K562 (cell line): Measurements from ENCODE around the gene CD34. TPM values are rescaled to one million over a fixed set of nuclear protein-coding genes. Genes with fewer than 3 reads are reported as not detected.
A peak's percentile ranks its signal among the peaks of the same experiment; 100 is the strongest.

Experiments
- ARHGAP35 ChIP-seq: fragments of 450-650 bp; IDR thresholded peaks from 2 replicates; pipeline ENCODE4 v1.6.1; 2018; ENCODE audit not compliant: partially characterized antibody
- ESRRA ChIP-seq: fragments of 450-650 bp; IDR thresholded peaks from 2 replicates; pipeline ENCODE4 v1.6.1; 2014; ENCODE audit warnings: low read depth, mild to moderate bottlenecking, moderate library complexity, borderline replicate concordance
- ID3 ChIP-seq, 2 experiments: fragments of 250-450 bp in 1 of 2; fragments of 450-650 bp in 1 of 2; sonication (Bioruptor Pico) in 1 of 2; IDR thresholded peaks; 2 replicates each; pipeline versions ENCODE4 v1.6.1 to v1.8.0; 2016 to 2021; ENCODE audit warnings: mild to moderate bottlenecking in 2 of 2, moderate library complexity in 2 of 2, missing compliant biosample characterization in 1 of 2, missing genetic modification characterization in 1 of 2
- NEUROD1 ChIP-seq: fragments of 150-350 bp; IDR thresholded peaks from 2 replicates; pipeline ENCODE4 v1.6.1; 2014; ENCODE audit warnings: borderline replicate concordance, low read length, low read depth; ENCODE audit not compliant: partially characterized antibody
- NFIC ChIP-seq: fragments of 450-650 bp; IDR thresholded peaks from 2 replicates; pipeline ENCODE4 v1.6.1; 2017; ENCODE audit warnings: mild to moderate bottlenecking, inconsistent platforms
- NFYB ChIP-seq: IDR thresholded peaks from 2 replicates; pipeline ENCODE4 v1.6.1; 2011; ENCODE audit warnings: mild to moderate bottlenecking, moderate library complexity; ENCODE audit not compliant: insufficient read length; ENCODE audit errors: extremely low read depth
- NRF1 ChIP-seq, 2 experiments: fragments of 450-650 bp; IDR thresholded peaks in 1 of 2; conservative IDR thresholded peaks in 1 of 2; 2 replicates each; pipeline ENCODE4 v1.6.1; 2014; ENCODE audit warnings: mild to moderate bottlenecking in 2 of 2
- RBM25 ChIP-seq: fragments of 200-400 bp; formaldehyde crosslinking; IDR thresholded peaks from 2 replicates; pipeline ENCODE4 v1.6.1; 2018; ENCODE audit warnings: low read length, low read depth, moderate library complexity; ENCODE audit not compliant: severe bottlenecking
- RFX1 ChIP-seq: fragments of 450-650 bp; IDR thresholded peaks from 2 replicates; pipeline ENCODE4 v1.6.1; 2016; ENCODE audit warnings: mild to moderate bottlenecking, moderate library complexity
- TCF7 ChIP-seq: sonication (generic); IDR thresholded peaks from 2 replicates; pipeline ENCODE4 v1.6.1; 2016; ENCODE audit warnings: antibody characterized with exemption, borderline replicate concordance
- TFAP4 ChIP-seq: sonication (generic); formaldehyde crosslinking; IDR thresholded peaks from 2 replicates; pipeline ENCODE4 v1.8.0; 2022; ENCODE audit warnings: missing genetic modification reagents, mild to moderate bottlenecking, moderate library complexity, borderline replicate concordance
- THAP7 ChIP-seq: fragments of 250-450 bp; sonication (Bioruptor Pico); IDR thresholded peaks from 2 replicates; pipeline ENCODE4 v1.5.0; 2021
- THRB ChIP-seq: fragments of 450-650 bp; formaldehyde crosslinking; conservative IDR thresholded peaks from 2 replicates; pipeline ENCODE4 v1.4.0; 2022; ENCODE audit warnings: mild to moderate bottlenecking, missing genetic modification characterization
- YY1 ChIP-seq, 3 experiments: IDR thresholded peaks; 2 replicates each; pipeline ENCODE4 v1.6.1; 2011; ENCODE audit warnings: low read length in 2 of 3, mild to moderate bottlenecking in 2 of 3, moderate library complexity in 2 of 3, borderline replicate concordance in 1 of 3, control low read depth in 1 of 3, low read depth in 1 of 3; ENCODE audit not compliant: insufficient read depth in 3 of 3, insufficient replicate concordance in 2 of 3, control insufficient read depth in 1 of 3, insufficient read length in 1 of 3; ENCODE audit errors: extremely low read depth in 1 of 3
- ZKSCAN8 ChIP-seq: fragments of 200-800 bp; sonication (Bioruptor generic); IDR thresholded peaks from 2 replicates; pipeline ENCODE4 v1.6.1; 2016; ENCODE audit warnings: missing genetic modification characterization, missing compliant biosample characterization
- ZNF395 ChIP-seq: fragments of 200-800 bp; sonication (Bioruptor generic); IDR thresholded peaks from 2 replicates; pipeline ENCODE4 v1.6.1; 2017; ENCODE audit warnings: missing genetic modification characterization, missing compliant biosample characterization
- ZNF639 ChIP-seq, 2 experiments: fragments of 200-800 bp in 1 of 2; sonication (Bioruptor generic) in 1 of 2; sonication (generic) in 1 of 2; formaldehyde crosslinking in 1 of 2; IDR thresholded peaks in 1 of 2; conservative IDR thresholded peaks in 1 of 2; 2 replicates each; pipeline versions ENCODE4 v1.5.0 to v1.6.1; 2016 to 2020; ENCODE audit warnings: missing compliant biosample characterization in 1 of 2, missing genetic modification characterization in 1 of 2, missing genetic modification reagents in 1 of 2
- polyA plus RNA-seq, 8 experiments: library from polyadenylated mRNA; depleted of rRNA in 4 of 8; stranded (reverse) in 5 of 8; unstranded in 3 of 8; fragments of >200 nt; fragmentation: Nextera tagmentation in 2 of 8; fragmentation: Illumina TruSeq in 1 of 8; extraction: Ambion mirVana in 2 of 8; extraction: Trizol in 1 of 8; gene quantifications; 2 replicates each; pipeline versions ENCODE4 v1.2.1 to v1.2.3, GENCODE V29; 2011 to 2014; ENCODE audit warnings: inconsistent platforms in 1 of 8, missing spikeins in 1 of 8
- total RNA-seq, 7 experiments: library from RNA; depleted of rRNA in 6 of 7; stranded (reverse); fragments of >200 nt in 6 of 7; fragmentation: Illumina TruSeq in 2 of 7; extraction: Trizol in 2 of 7; gene quantifications; 2 replicates each; pipeline versions ENCODE4 v1.2.1 to v1.2.3, GENCODE V29; 2011 to 2021; ENCODE audit warnings: low replicate concordance in 1 of 7

CD34 gene
- total and polyA plus RNA-seq, 9 of the 15 experiments (the other 6 are each of a cell fraction or from before 2014, with no cell fraction given), result not detected

- peak in 1 of 3 experiments; percentile 15 for TF ChIP-seq YY1 (IDR thresholded peaks at IDR 0.05; ENCODE audit: borderline replicate concordance in 1 of 3, control insufficient read depth in 1 of 3, extremely low read depth in 1 of 3, insufficient read depth in 3 of 3, insufficient read length in 1 of 3, insufficient replicate concordance in 2 of 3, low read depth in 1 of 3, low read length in 2 of 3)
- peak; percentile 59; the same call in 1 of the 2 replicates for TF ChIP-seq THRB (CRISPR knock-in tag)
- no peak for TF ChIP-seq NFYB
- TF ChIP-seq RBM25, result peak; percentile 47
- no peak for TF ChIP-seq ID3 (CRISPR knock-in tag; IDR thresholded peaks at IDR 0.05)
- peak; percentile 72; the same call in 1 of the 2 replicates for TF ChIP-seq ID3 (tag; IDR thresholded peaks at IDR 0.05)
- peak; percentile 30 to 49; a peak in 2 of 4 replicates for TF ChIP-seq NRF1 (conservative IDR thresholded peaks at IDR 0.05 in 1 of 2, IDR thresholded peaks at IDR 0.05 in 1 of 2)
- TF ChIP-seq ARHGAP35, result no peak
- TF ChIP-seq ZKSCAN8, result no peak
- no peak for TF ChIP-seq NEUROD1
- peak; percentile 46 for TF ChIP-seq RFX1
- 0 out of 2 replicates have a peak, but pooled peaks have one; percentile 47 for TF ChIP-seq THAP7 (CRISPR knock-in tag)
- peak in 1 of 2 experiments; percentile 70; a peak in 1 of 4 replicates for TF ChIP-seq ZNF639 (CRISPR knock-in tag; conservative IDR thresholded peaks at IDR 0.05 in 1 of 2, IDR thresholded peaks at IDR 0.05 in 1 of 2)
- peak; percentile 49; the same call in 1 of the 2 replicates for TF ChIP-seq TCF7
- peak; percentile 61; the same call in 1 of the 2 replicates for TF ChIP-seq TFAP4
- peak; percentile 75; the same call in 1 of the 2 replicates for TF ChIP-seq ZNF395 (CRISPR knock-in tag)
- TF ChIP-seq ESRRA, result no peak
- TF ChIP-seq NFIC, result 0 out of 2 replicates have a peak, but pooled peaks have one; percentile 13
Observed at GRCh38 chr1:207838156-207839082, 72.5 kb downstream of the CD34 start (continued).
